Ascending aorta (tissue), 2 donors: Measurements from ENCODE around the gene NGB. TPM values are rescaled to one million over a fixed set of nuclear protein-coding genes. Genes with fewer than 3 reads are reported as not detected.

ENCODE experiments used
- DNase-seq, 2 donors: peaks; one replicate each; pipeline ENCODE4 v3.0.0-alpha.2; 2019; ENCODE audit warnings: low spot score in 2 of 2
- H3K27ac ChIP-seq, 2 donors: fragments of 200-600 bp; sonication (generic); one replicate each; pipeline ENCODE4 v1.5.1; 2016 to 2017; ENCODE audit warnings: mild to moderate bottlenecking in 1 of 2
- H3K27me3 ChIP-seq: fragments of 200-600 bp; sonication (generic); one replicate; pipeline ENCODE4 v1.5.1; 2017
- H3K36me3 ChIP-seq, 2 donors: fragments of 200-600 bp; sonication (generic); one replicate each; pipeline ENCODE4 v1.5.1; 2016
- H3K4me1 ChIP-seq, 2 donors: fragments of 200-600 bp; sonication (generic); one replicate each; pipeline ENCODE4 v1.5.1; 2016 to 2017; ENCODE audit warnings: mild to moderate bottlenecking in 1 of 2
- H3K4me3 ChIP-seq, 2 donors: fragments of 200-600 bp; sonication (generic); one replicate each; pipeline ENCODE4 v1.5.1; 2016 to 2017; ENCODE audit warnings: mild to moderate bottlenecking in 1 of 2
- H3K9me3 ChIP-seq, 2 donors: fragments of 200-600 bp; sonication (generic); one replicate each; pipeline ENCODE4 v1.5.1; 2016
- CTCF ChIP-seq, 3 experiments: fragments of 200-600 bp in 2 of 3; fragments of 450-650 bp in 1 of 3; sonication (generic) in 2 of 3; IDR thresholded peaks; one replicate each; pipeline ENCODE4 v1.5.1; 2016 to 2019; ENCODE audit warnings: antibody characterized with exemption in 3 of 3, mild to moderate bottlenecking in 1 of 3, moderate library complexity in 1 of 3
- intact Hi-C: fragments of 100-400 bp; cut with DNase I; formaldehyde crosslinking; loops from one replicate; pipeline ENCODE4 v1.15.1; 2023
- total RNA-seq: library from RNA; depleted of rRNA; stranded (reverse); fragments of >200 nt; gene quantifications from one replicate; pipeline ENCODE4 v1.1.0, GENCODE V29; 2016

Gene NGB
- total RNA-seq, 1 donor from 2014 or later, result not detected

- H3K4me1 ChIP-seq, result no peaks in the 10 kb centered on the region
- peaks cover 0 to 2% of the 10 kb centered on the region in 2 donors for H3K36me3 ChIP-seq
- intact Hi-C loops, result no loop called here
- DNase-seq, result no peak
- TF ChIP-seq CTCF (IDR thresholded peaks at IDR 0.05), result no peak
- H3K27me3 ChIP-seq, result no peaks in the 10 kb centered on the region
- no peak overlapping the region for H3K4me3 ChIP-seq
- no peak overlapping the region for H3K27ac ChIP-seq
- H3K9me3 ChIP-seq, result peaks cover 0 to 4% of the 10 kb centered on the region in 2 donors
Observed at GRCh38 chr14:77268989-77269600, 1.9 kb downstream of the NGB start.

GRCh38 chr14:77267937-77268699 is 2.9 kb downstream of the NGB start:
- DNase-seq, result no peak

GRCh38 chr14:77266336-77266735 is 4.7 kb downstream of the NGB start:
- intact Hi-C loops, result no loop called here
- no peaks in the 10 kb centered on the region for H3K27me3 ChIP-seq
- peaks cover 0 to 4% of the 10 kb centered on the region in 2 donors for H3K9me3 ChIP-seq
- no peak for TF ChIP-seq CTCF (IDR thresholded peaks at IDR 0.05)
- no peak overlapping the region for H3K4me3 ChIP-seq
- no peaks in the 10 kb centered on the region for H3K4me1 ChIP-seq
- DNase-seq, result no peak
- H3K36me3 ChIP-seq, result no peaks in the 10 kb centered on the region
- H3K27ac ChIP-seq, result no peak overlapping the region

More at GRCh38 chr14:77267937-77268699, 2.9 kb downstream of the NGB start:
- TF ChIP-seq CTCF (IDR thresholded peaks at IDR 0.05), result no peak
- H3K27me3 ChIP-seq, result no peaks in the 10 kb centered on the region
- peaks cover 0 to 4% of the 10 kb centered on the region in 2 donors for H3K9me3 ChIP-seq
- no peak overlapping the region for H3K27ac ChIP-seq
- no peak overlapping the region for H3K4me3 ChIP-seq
- H3K36me3 ChIP-seq, result no peaks in the 10 kb centered on the region
- no peaks in the 10 kb centered on the region for H3K4me1 ChIP-seq
- intact Hi-C loops, result no loop called here

GRCh38 chr14:77265561-77266335 is 5.3 kb downstream of the NGB start:
- TF ChIP-seq CTCF (IDR thresholded peaks at IDR 0.05), result no peak
- Histone ChIP-seq H3K36me3 (no peaks in the 10 kb centered on the region), H3K27ac (no peak overlapping the region), H3K27me3 (no peaks in the 10 kb centered on the region), H3K4me3 (no peak overlapping the region), H3K9me3 (peaks cover 0 to 4% of the 10 kb centered on the region in 2 donors), H3K4me1 (no peaks in the 10 kb centered on the region)
- intact Hi-C loops, result no loop called here
- no peak for DNase-seq

GRCh38 chr14:77265187-77265515 is 5.9 kb downstream of the NGB start:
- H3K9me3 ChIP-seq, result peaks cover 0 to 4% of the 10 kb centered on the region in 2 donors
- H3K27ac ChIP-seq, result no peak overlapping the region
- H3K36me3 ChIP-seq, result no peaks in the 10 kb centered on the region
- intact Hi-C loops, result no loop called here
- no peak for TF ChIP-seq CTCF (IDR thresholded peaks at IDR 0.05)
- DNase-seq, result no peak
- H3K4me1 ChIP-seq, result no peaks in the 10 kb centered on the region
- no peak overlapping the region for H3K4me3 ChIP-seq
- no peaks in the 10 kb centered on the region for H3K27me3 ChIP-seq
